NCI-H446 treated with DMSO at 0.1 percent for 48 hours (cell line): ENCODE measurements around the gene DENND11.
"Not testable (repeated sequence)": the region's sequence is repeated elsewhere in the genome, so short reads cannot be mapped to it uniquely, and the experiment has no call there.

Source experiments
- DNase-seq: peaks from one replicate; lab custom pipeline; 2025; lab: John Stamatoyannopoulos, UW

DENND11 gene

DNA sequence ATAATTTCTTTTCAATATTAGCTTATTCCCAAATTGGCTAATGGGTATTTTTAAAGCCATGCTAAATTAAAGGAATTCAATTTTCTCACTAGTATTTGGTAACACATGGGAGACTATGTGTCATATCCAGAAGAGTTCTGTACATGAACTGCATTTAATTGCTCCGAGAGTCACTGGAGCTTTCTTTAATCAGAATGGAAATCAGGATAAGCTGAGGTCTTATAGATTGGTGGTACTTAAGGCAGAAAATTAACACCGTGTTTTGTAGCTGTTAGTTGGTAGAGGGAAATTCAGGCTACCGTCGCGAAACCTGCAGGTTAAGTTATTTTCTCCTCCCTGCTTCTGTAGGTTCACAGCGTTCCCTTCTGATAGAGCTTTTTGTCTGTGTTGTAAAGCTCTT, 6.4 kb upstream of the DENND11 start, which contains the start of gene WEE2:
TSS of gene WEE2 (plus strand) at position 3 of the 400 bp plus-strand sequence. CDS start 406 bp downstream, outside the sequence.
- no peak for DNase-seq

GRCh38 chr7:141706239-141707064, 4.5 kb upstream of the DENND11 start:
- no peak for DNase-seq

- DNase-seq: no peak
These were observed 2.8 kb upstream of the DENND11 start for GRCh38 chr7:141704741-141705140.

- DNase-seq: no peak
These were observed 2.1 kb upstream of the DENND11 start for GRCh38 chr7:141704112-141704511.

DNA sequence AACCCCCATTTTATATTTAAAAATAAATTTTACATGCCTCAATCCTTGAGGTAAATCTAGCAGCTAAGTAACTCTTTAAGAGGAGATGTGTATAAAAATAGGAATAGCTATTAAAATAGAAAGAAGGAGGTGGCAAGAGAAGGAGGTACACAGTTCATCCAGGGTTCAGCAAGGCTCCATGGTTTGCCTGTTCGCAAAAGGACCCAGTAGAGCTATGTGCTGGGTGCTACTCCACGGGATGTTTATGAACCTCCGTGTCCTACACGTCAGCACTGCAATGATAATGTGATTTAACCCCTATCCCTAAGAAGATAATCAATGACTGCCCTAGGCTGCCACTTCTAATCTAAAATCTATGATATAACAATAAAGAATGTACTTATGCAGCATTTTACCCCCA, 926 bp upstream of the DENND11 start:
- DNase-seq: no peak

- DNase-seq: no peak
These were observed 398 bp downstream of the DENND11 start for GRCh38 chr7:141701489-141702046.

- no peak for DNase-seq
These were observed 1.1 kb downstream of the DENND11 start for GRCh38 chr7:141700848-141701371.

DNA sequence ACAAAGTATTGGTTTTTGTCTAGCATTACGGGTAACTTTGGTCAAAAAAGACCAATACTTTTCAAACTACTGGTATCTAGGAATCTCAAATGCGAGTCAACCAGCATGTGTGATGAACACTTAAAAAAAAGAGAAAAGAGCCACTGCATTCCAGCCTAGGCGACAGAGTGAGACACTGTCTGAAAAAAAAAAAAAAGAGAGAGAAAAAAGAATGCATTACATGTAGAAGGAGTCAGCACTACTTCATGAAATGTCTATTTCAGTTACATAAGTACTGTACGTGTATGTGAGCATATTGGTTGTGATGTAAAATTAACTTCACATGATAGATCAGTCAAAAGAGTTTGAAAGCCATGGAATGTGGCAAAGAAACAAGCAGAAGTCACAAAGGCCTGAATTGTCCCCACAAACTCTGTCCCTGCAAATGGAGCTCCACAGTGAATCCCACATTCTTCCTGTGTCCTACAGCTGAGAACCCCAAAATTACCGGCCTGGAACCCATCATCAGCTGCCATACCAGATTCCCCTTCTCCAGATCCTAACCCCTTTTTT, 1.6 kb downstream of the DENND11 start:
- no peak for DNase-seq

DNA sequence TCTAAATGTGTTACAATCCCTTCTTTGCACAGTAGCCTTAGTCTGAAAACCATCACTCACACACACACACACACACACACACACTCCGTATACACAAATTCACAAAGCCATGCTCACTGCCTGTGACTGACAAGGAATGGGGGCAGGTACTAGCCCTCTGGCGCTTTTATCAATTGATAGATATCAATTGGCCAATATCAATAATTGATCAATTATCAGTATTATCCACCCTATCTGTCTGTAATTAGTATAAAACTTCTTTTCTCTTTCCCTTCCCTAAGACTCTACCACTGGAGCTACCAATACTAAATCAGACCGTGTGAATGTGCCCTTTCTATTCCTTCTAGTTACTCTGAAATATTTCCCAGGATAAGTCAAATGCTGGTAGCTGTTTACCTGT, 2.1 kb downstream of the DENND11 start:
- no peak for DNase-seq

DNA sequence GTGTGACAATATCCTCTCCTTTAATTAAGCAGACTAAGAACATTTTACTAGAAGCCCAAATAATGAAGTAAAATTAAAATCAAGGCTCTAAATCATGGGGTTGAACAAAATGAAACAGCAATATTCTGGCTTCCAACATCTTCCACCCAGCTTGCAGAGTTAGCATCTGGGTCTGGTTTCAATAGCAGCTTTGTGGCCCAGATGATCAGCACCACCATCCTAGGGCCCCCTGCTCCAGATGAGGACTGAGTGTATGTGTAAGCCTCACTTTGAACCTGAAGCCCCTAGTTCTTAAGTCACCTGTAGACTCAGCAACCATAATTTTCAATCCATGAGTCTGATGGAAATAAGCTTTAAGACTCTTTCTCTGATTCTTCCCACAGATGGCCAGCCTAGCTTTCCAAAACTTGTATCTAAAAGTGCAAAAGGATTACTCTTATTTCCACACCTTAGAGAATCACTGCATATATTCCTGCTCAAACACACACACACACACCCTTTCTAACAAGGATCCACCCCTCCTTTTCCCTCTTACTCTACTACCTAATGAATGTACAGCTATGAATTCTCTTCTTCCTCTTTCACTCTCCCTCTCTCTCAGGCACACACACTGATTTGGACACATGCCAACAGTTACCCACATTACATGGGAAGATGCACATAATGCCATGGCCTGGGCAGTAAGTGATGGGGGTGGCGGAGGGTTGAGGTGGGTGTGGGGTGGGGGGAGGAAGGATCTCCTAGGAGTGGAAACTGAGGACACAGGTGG, 3.5 kb downstream of the DENND11 start:
- no peak for DNase-seq

DNA sequence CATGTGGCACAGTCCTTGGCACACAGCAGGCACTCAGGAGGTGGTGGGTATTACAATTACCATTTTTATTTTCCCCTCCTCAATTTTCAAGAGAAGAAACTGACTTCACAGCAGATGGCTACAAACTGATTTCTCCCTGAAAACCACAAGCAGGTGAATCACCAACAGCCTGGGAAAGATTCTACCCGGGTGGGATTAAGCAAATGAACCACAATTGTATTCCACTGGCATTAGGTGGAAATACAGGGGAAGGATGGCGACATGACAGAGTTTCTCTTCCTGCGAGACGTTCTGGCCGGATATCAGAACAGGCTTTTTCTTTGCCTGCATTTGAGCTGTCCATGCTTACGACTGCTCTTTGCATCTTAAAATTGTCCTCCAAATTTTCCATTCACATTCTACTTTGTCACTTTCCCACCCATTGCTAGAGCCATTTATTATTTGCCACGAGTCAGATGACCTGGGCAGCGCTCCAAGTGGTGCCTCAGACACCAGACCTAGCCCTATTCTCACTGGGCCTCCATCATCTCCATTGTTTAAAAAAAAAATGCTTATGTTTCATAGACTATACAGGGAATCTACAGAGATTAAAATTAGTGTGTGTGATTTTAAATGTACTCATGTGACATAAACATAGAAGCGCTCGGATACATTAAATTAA, 4.6 kb downstream of the DENND11 start:
- DNase-seq: no peak

GRCh38 chr7:141696348-141696747, 5.6 kb downstream of the DENND11 start:
- DNase-seq: no peak

- no peak for DNase-seq
These were observed 6.1 kb downstream of the DENND11 start for GRCh38 chr7:141695803-141696289.

- no peak for DNase-seq
These were observed 8.9 kb downstream of the DENND11 start for GRCh38 chr7:141693082-141693481.

GRCh38 chr7:141691961-141692360, 10.0 kb downstream of the DENND11 start:
- DNase-seq: no peak

DNA sequence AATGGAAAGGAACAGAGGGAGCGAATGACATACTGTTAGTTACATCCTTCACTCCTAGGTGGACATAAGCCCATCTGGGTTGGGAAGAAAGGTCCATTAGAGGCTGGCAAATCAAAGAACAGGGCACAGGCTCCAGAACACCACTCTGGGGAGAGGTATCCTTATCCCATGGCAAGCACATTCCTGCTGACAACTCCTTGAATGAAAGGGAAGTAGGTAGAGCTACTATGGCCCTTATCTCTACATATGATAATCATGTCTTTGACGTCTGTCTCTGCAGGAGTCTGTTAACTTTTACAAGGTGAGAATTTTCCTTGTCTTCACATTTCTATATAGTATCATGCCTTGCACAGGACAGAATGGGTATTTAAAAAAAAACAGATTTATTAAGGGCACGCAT, 10.4 kb downstream of the DENND11 start:
- DNase-seq: no peak

- DNase-seq: not testable (repeated sequence)
These were observed 12.7 kb downstream of the DENND11 start for GRCh38 chr7:141689072-141689825.

GRCh38 chr7:141688043-141688442, 13.9 kb downstream of the DENND11 start:
- DNase-seq: no peak

DNA sequence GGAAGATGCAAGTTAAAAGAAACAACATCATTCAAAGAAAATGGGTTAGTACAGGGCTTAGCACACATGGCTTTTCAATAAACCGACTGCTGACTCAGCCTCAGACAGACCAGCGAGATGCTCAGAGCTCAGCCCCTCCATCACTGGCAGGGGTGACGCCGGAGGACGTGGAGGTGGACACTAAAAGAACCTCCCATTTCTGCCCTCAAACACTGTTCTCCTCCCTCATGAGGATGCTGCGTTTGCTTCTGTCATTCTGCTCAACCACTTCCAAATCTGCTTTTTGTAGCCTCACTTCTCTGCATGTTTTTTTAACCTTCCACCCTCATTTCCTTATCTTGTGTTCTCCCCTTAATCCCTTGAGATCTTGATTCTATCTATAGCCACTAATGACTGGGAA, 15.3 kb downstream of the DENND11 start:
- no peak for DNase-seq

- DNase-seq: no peak
These were observed 15.9 kb downstream of the DENND11 start for GRCh38 chr7:141686074-141686473.
